Stimulated activated effector memory CD8-positive, alpha-beta T cell treated with anti-CD3 and anti-CD28 coated beads, Interleukin-12 subunit alpha, Interleukin-12 subunit beta, amount 100 ng/mL, for 72 hours (primary cell): ENCODE results near the gene ACE.

ENCODE experiments used
- ATAC-seq: fragments of 150-1000 bp; cut with Tn5 transposase; 2 replicates; pipeline ENCODE4 v1.10.0; 2021
- DNase-seq, 2 donors: peaks; one replicate each; pipeline ENCODE4 v3.0.0; 2021 to 2022; ENCODE audit warnings: low spot score in 2 of 2
- H3K27ac Mint-ChIP-seq: one replicate; pipeline ENCODE4 v1.8.0; 2022; ENCODE audit warnings: mild to moderate bottlenecking, mixed read lengths
- H3K36me3 Mint-ChIP-seq: one replicate; pipeline ENCODE4 v1.8.0; 2022; ENCODE audit warnings: mild to moderate bottlenecking, mixed read lengths
- H3K4me1 Mint-ChIP-seq: one replicate; pipeline ENCODE4 v1.8.0; 2022; ENCODE audit warnings: mixed read lengths
- H3K4me3 Mint-ChIP-seq: one replicate; pipeline ENCODE4 v1.8.0; 2022; ENCODE audit warnings: mild to moderate bottlenecking, mixed read lengths
- H3K9me3 Mint-ChIP-seq: one replicate; pipeline ENCODE4 v1.8.0; 2022; ENCODE audit warnings: mixed read lengths

Gene ACE

DNA sequence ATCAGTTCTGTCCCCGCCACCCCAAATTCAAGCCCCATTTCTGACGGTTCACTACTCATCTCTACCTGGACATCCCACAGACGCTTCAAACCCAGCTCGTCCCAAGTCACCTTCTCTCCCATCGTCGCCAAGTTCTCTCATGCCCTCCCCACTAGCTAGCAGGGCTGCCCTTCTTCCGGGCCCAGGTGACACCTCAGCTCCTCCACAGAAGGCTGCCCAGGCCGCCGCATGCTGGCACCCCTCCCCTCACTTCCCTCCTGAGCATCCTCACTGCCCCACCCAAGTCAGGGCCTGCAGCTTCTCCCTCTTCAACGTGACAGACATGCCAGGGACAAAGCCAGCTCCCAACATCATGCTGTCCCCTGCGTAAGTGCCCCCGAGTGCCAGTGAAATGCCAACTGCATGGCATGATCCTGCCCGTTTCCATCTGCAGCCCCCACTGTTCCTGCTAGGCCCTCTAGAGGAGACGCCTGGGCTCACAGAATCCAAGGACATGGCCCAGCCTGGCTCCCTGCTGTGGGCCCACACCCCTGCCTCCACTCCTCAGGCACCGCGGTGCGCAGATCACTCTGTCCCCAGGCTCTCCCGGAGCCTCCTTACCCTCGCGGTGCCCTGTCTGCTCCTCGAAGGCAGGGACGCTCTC, 36.6 kb upstream of the ACE start:
- peaks cover 6% of the 10 kb centered on the region for H3K36me3 Mint-ChIP-seq
- peak overlapping the region; percentile 74 for H3K4me3 Mint-ChIP-seq
- peaks cover 61% of the 10 kb centered on the region for H3K4me1 Mint-ChIP-seq
- DNase-seq (no peak), ATAC-seq (peak; percentile 47)
- H3K9me3 Mint-ChIP-seq = no peaks in the 10 kb centered on the region
- peak overlapping the region; percentile 98 for H3K27ac Mint-ChIP-seq

DNA sequence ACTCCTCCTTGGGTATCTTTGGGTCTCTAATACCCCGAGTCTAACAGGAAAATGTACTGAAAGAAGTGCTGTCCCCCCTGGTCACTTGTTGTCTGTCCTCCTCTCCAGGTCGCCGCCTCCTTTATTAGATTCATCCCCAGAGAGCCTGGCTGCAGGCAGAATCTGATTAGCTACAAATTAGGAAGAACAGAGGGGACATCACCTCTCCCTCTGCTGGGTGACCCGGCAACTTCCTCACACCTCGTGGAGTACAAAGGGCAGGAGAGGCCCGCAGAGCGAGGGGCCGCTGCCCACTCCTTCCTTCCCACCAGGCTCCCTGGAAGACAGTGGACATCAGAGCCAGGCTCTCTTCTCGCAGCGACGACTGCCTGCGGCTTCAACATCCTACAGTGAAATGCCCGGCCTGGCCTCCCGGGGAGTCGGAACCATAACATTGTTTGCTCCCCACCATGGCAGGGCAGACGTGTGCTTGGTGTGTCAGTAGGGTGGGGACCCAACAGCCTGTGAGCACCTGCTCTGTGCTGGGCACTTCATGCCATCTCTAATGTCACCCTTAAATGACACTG, 36.0 kb upstream of the ACE start:
- H3K9me3 Mint-ChIP-seq = no peaks in the 10 kb centered on the region
- peak overlapping the region; percentile 98 for H3K27ac Mint-ChIP-seq
- H3K4me3 Mint-ChIP-seq = peak overlapping the region; percentile 74
- H3K36me3 Mint-ChIP-seq = peaks cover 12% of the 10 kb centered on the region
- DNase-seq (no peak), ATAC-seq (no peak)
- peaks cover 56% of the 10 kb centered on the region for H3K4me1 Mint-ChIP-seq

DNA sequence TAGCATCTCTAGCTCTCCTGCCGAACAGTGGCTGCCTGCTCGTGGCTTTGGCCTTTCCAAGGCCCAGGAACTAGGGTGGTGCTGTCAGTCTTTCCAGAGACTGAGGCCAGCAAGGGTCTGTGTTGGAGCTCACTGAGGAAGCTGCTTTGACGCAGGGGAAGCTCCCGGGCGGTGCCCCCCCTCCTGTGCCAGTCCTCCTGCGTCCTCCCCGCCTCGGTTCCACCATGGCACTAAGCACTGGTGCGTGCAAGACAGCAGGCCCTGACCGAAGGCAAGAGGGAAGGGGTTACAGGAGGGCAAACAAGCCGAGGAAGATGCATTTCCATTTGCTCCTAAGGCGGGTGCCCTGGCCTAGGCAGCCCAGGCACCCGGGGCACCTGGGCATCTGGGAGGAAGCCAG, 35.2 kb upstream of the ACE start:
- peaks cover 55% of the 10 kb centered on the region for H3K4me1 Mint-ChIP-seq
- H3K27ac Mint-ChIP-seq = peak overlapping the region; percentile 98
- ATAC-seq (no peak), DNase-seq (no peak)
- peaks cover 12% of the 10 kb centered on the region for H3K36me3 Mint-ChIP-seq
- H3K9me3 Mint-ChIP-seq = no peaks in the 10 kb centered on the region
- no peak overlapping the region for H3K4me3 Mint-ChIP-seq

DNA sequence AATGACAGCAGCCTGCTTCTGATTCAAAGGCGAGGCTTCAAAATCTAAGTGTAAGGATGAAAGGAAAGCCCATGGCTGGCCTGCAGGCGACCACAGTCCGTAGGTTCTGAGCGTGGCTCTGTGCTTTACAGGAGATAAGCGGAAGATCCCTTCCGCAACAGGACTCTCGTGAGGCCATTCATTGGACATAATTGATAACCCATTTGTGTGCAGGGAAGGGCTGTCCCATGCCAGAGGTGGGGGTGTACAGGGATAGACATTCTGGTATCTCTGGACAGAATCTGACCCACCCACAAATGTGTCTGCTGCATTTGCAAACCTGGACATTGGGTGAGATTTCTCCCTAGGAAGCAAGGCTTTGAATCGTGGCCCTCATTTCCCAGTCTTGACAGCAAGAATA, 34.8 kb upstream of the ACE start:
- peak overlapping the region; percentile 78 for H3K27ac Mint-ChIP-seq
- H3K9me3 Mint-ChIP-seq = no peaks in the 10 kb centered on the region
- ATAC-seq (no peak), DNase-seq (no peak)
- peaks cover 12% of the 10 kb centered on the region for H3K36me3 Mint-ChIP-seq
- peaks cover 53% of the 10 kb centered on the region for H3K4me1 Mint-ChIP-seq
- H3K4me3 Mint-ChIP-seq = no peak overlapping the region

DNA sequence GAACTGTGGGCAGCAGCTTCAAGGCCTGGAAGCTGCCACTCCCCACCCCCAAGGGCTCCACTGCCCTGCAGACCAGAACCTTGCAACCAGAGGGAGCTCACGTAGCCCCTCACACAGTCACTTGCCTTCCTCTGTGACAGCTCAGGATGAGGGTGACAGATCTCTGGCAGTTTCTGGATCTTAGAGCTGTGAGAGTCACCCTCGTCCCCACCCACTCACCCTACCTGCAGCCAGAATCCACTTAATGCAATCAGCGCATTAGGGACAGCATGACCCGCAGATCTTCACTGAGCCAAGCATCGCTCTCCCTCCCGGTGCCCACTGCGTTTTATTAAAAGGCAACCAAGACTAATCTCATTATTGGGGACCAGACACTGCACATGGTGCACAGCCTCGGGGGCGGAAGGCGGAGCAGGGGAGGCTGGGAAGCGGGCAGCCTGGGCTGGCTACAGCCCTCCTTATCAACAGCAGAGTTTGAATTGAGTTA, 34.3 kb upstream of the ACE start:
- H3K4me1 Mint-ChIP-seq = peaks cover 55% of the 10 kb centered on the region
- no peak overlapping the region for H3K4me3 Mint-ChIP-seq
- no peaks in the 10 kb centered on the region for H3K9me3 Mint-ChIP-seq
- peak overlapping the region; percentile 78 for H3K27ac Mint-ChIP-seq
- H3K36me3 Mint-ChIP-seq = peaks cover 12% of the 10 kb centered on the region
- ATAC-seq = peak; percentile 36
- no peak for DNase-seq

DNA sequence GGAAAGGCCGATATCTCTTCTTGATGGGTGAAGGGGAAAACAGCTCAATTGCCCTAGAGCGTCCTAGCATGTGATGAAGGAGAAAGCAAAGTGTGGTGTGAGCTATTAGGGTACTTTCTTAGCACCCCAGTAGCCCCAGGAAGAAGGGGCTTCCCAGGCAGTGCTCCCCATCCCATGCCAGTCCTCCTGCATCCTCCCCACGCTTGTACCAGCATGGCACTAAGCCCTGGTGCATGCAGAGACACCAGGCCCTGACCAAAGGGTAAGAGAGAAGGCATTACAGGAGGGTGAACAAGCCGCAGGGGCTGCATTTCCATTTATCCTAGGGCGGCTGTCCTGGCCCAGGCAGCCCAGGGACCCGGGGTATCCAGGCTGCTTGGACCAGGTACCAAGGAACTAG, 33.8 kb upstream of the ACE start:
- Mint-ChIP-seq H3K4me3 (no peak overlapping the region), H3K27ac (peak overlapping the region; percentile 78), H3K9me3 (no peaks in the 10 kb centered on the region), H3K4me1 (peaks cover 55% of the 10 kb centered on the region), H3K36me3 (peaks cover 12% of the 10 kb centered on the region)
- no peak for ATAC-seq
- DNase-seq = no peak

DNA sequence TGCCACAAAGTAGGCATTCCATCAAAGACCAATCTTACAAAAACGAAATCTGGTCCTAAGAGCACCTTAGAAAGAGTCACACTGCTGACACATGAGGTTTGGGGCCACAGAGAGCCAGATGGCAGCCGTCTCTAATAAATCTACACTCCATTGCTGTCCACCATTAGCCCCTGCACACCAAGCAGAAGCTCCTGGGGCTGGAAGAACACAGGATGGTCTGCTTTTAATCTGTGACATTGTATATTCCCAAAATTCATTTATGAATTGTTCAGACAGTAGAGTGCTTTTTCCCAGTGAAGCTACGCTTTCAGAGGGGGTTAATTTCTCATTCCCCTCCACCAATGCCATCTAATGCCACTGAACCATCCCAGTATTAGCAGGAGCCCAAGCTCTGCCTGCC, 32.4 kb upstream of the ACE start:
- Mint-ChIP-seq H3K36me3 (peaks cover 12% of the 10 kb centered on the region), H3K9me3 (no peaks in the 10 kb centered on the region), H3K4me1 (peaks cover 47% of the 10 kb centered on the region), H3K27ac (peak overlapping the region; percentile 91), H3K4me3 (peak overlapping the region; percentile 69)
- ATAC-seq (no peak), DNase-seq (no peak)

DNA sequence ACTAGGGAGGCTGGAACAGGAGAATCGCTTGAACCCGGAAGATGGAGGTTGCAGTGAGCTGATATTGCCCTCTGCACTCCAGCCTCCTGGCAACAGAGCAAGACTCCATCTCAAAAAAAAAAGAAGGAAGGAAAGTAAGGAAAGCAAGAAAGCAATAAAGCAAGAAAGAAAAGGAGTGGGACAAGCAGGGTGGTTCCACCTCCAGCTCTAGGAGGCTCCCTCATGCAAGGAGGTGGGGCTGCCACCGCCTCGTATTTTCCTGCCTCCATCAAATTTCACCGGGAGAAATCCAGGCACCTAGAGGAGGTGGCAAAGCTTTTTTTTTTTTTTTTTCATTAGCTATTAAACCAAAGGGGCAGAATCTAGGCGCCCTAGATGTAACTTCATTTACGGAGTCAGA, 31.8 kb upstream of the ACE start:
- ATAC-seq (no peak), DNase-seq (no peak)
- peaks cover 12% of the 10 kb centered on the region for H3K36me3 Mint-ChIP-seq
- peaks cover 47% of the 10 kb centered on the region for H3K4me1 Mint-ChIP-seq
- no peaks in the 10 kb centered on the region for H3K9me3 Mint-ChIP-seq
- H3K4me3 Mint-ChIP-seq = peak overlapping the region; percentile 69
- H3K27ac Mint-ChIP-seq = peak overlapping the region; percentile 91

DNA sequence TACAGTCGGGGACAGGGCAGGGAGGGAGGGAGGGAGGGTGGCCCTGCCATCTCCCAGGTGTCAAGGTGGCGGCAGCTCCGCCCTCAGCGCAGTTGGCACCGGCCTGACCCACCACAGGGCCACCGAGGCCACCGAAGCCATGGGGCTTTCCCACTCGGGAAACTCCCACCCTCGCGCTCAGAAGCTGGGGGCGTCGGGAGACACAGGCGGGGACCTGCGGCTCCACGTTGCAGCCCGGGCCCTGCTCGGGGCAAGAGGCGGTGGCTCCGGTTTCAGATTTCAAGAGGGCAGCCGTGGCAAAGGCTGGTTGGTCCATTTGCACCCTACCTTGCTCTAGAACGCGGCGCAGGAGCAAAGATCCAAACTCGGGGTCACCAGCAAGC, 31.3 kb upstream of the ACE start:
- peak; percentile 29 to 78 for DNase-seq
- peak overlapping the region; percentile 69 for H3K4me3 Mint-ChIP-seq
- H3K27ac Mint-ChIP-seq = peak overlapping the region; percentile 91
- peaks cover 47% of the 10 kb centered on the region for H3K4me1 Mint-ChIP-seq
- peaks cover 12% of the 10 kb centered on the region for H3K36me3 Mint-ChIP-seq
- ATAC-seq = peak; percentile 68
- no peaks in the 10 kb centered on the region for H3K9me3 Mint-ChIP-seq

DNA sequence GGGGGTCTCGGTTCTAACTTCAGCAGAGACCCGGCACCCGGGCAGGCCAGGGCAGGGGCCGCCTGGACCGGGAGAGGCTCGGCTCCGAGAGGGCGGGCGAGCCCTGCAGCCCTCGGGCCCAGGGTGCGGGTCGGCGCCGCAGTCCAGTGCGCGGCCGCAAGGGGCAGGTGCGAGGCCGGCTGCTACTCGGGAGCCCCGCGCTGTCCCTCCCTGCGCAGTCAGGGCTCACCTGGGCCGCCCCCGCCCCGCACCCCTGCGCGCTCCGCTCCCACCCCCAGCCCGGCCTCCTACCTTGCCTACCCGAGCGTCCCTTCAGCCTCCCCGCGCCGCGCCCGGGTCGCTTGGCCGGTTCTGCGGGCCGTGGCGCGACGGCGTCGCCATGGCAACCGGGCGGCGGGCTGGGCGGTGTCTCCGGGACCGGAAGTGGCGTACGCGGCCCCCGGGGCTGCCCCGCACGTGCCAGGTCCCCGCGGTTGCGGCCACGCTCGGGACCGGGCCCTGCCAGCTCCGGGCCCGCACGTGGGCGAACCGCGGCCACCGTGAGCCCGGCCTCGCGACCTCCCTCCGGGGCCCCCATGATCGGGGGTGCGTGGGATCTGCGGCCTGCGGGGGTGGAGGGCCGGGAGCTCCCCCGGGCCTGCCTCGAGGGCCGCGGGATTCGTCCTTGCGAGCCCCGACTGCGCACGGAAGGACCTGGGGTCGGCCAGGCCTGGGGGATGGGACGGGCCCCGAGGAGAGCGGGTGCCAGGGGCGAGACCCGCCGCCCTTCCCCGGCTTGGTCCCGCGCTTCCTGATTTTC, 30.7 kb upstream of the ACE start, which contains the start of gene CYB561:
CYB561 (minus strand) TSS at position 353 of the 799 bp plus-strand sequence. CDS start 8,759 bp downstream, outside the sequence.
- DNase-seq (peak; percentile 72 to 87), ATAC-seq (peak; percentile 72)
- H3K27ac Mint-ChIP-seq = peak within 1 kb of the TSS; percentile 91

DNA sequence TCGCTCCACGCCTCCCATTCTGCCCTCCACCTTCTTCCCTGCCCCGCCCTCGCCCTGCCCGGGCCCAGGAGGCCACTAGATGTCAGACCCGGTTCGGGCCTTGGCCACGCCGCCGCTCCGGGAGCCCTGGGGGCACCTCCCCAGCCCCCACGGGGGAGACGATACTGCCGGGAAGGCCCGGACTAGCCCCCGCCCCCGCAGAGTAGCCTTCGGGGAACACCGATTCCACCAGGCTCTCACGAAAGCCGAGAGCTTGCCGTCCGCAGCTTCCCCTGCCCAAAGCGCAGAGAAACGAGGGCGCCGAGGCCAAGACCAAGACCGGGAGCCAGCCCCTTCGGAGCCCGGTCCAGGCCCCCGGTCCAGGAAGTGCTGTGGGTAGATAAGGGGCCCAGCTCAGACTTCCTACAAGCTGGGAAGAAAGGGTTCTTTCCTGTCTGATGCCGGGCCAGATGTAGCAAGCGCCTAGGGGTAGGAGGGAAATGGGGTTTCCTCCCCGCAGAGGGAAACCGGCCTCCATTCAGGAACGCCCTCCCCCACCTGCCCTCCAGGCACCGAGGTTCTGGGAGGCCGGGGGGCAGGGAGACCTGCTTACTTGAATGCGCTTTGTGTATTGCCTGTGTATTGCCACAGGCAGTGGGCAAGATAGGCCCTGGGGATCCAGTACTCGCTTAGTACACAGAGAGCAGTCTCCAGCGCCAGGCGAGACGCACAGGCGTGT, 29.9 kb upstream of the ACE start:
- Mint-ChIP-seq H3K4me3 (peak overlapping the region; percentile 64), H3K27ac (peak overlapping the region; percentile 90), H3K9me3 (no peaks in the 10 kb centered on the region), H3K36me3 (peaks cover 12% of the 10 kb centered on the region), H3K4me1 (peaks cover 40% of the 10 kb centered on the region)
- peak; percentile 52 to 79 for DNase-seq
- ATAC-seq = peak; percentile 29

More for the DNA sequence above, 30.7 kb upstream of the ACE start, which contains the start of gene CYB561:
- no peaks in the 10 kb centered on the region for H3K9me3 Mint-ChIP-seq
- peaks cover 42% of the 10 kb centered on the region for H3K4me1 Mint-ChIP-seq
- H3K4me3 Mint-ChIP-seq = peak within 1 kb of the TSS; percentile 69
- H3K36me3 Mint-ChIP-seq = peaks cover 12% of the 10 kb centered on the region

DNA sequence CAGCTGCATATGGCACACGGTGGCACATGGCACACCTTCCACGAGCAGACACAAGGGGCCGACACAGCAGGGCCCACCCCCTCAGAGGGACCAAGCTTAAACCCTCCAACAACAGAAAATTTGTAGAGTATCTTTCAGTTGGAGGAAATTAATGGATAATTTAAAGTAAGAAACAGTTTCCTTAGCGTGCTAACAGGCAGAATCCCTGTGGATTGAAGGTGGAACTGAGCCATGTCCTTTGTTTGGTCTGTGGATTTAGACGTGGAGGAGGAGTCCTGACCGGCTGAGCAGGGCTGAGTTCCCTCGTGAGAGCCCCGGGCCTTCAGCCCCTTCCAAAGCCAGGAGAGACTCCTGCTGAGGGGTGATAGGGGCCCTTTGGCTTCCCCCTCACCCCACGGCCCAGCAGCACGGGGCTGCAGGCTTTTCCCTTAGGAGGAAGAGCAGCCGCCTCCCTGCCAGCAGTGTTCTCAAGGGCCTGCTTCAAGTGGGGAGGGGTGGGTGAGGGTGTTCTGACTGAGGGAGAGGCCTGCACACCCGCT, 29.3 kb upstream of the ACE start:
- Mint-ChIP-seq H3K36me3 (peaks cover 12% of the 10 kb centered on the region), H3K27ac (peak overlapping the region; percentile 90), H3K4me3 (peak overlapping the region; percentile 64), H3K9me3 (no peaks in the 10 kb centered on the region), H3K4me1 (peaks cover 36% of the 10 kb centered on the region)
- ATAC-seq (no peak), DNase-seq (no peak)

DNA sequence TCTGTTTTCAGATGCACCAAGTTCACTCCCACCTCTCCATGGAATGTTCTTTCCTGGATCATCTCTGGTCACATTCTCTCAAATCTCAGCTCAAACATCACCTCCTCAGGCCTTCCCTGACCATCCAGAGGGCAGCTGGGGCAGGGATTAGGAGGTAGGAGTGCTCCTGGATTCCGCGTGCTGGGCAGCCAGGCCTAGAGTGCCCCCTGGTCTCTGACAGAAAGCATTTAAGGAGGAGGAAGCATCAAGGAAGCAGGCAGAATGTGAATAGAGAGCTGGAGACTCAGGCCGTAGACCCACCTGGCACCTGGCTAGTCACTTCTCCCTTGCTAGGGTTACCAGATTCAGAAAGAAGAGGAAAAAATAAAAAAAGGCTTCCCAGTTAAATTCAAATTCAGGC, 28.2 kb upstream of the ACE start:
- peak overlapping the region; percentile 9 for H3K27ac Mint-ChIP-seq
- no peaks in the 10 kb centered on the region for H3K9me3 Mint-ChIP-seq
- no peak overlapping the region for H3K4me3 Mint-ChIP-seq
- ATAC-seq = no peak
- H3K36me3 Mint-ChIP-seq = peaks cover 12% of the 10 kb centered on the region
- peaks cover 31% of the 10 kb centered on the region for H3K4me1 Mint-ChIP-seq
- DNase-seq = no peak

DNA sequence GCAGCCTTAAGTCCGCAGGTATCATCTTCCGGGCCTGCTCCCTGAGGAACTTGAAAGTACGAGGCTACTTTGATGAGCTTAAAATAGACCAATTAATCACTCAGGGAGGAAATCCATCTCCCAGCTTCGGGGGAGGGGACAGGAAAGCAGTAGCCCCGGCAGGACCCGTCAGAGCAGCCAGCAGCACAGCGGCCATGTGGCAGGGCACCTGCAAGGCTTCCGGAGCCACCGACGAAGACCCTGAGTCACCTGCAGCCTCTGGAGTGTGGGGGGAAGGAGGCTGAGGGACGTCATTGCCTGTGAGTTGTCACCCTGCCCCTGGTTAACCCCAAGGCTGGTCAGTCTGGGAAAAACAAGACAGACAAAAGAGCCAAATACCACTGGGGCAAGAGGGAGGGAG, 26.3 kb upstream of the ACE start:
- H3K36me3 Mint-ChIP-seq = peaks cover 2% of the 10 kb centered on the region
- H3K27ac Mint-ChIP-seq = peak overlapping the region; percentile 61
- H3K4me3 Mint-ChIP-seq = no peak overlapping the region
- no peaks in the 10 kb centered on the region for H3K9me3 Mint-ChIP-seq
- no peak for ATAC-seq
- DNase-seq = no peak
- H3K4me1 Mint-ChIP-seq = peaks cover 19% of the 10 kb centered on the region

DNA sequence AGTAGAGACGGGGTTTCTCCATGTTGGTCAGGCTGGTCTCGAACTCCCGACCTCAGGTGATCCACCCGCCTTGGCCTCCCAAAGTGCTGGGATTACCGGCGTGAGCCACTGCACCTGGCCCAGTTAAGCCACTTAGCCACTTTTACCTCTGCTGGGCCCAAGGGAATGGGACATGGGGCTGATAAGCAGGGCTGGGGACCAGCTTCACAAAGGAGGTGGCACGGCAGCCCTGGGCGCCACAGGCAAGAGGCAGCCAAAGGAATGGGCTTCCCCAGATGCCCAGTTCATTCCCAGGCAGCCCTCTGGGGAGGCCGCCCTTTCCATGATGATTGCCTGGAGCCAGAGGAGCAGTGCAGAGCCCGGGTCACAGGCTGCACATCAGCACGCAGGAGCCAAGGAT, 25.7 kb upstream of the ACE start:
- no peaks in the 10 kb centered on the region for H3K9me3 Mint-ChIP-seq
- no peaks in the 10 kb centered on the region for H3K36me3 Mint-ChIP-seq
- H3K4me1 Mint-ChIP-seq = peaks cover 19% of the 10 kb centered on the region
- ATAC-seq = no peak
- H3K27ac Mint-ChIP-seq = no peak overlapping the region
- H3K4me3 Mint-ChIP-seq = no peak overlapping the region
- no peak for DNase-seq
